BLaER1 treated with 17β-estradiol and CSF1 and Interleukin-3, amounts not matched to agents 10 nM and 100 nM (cell line): ENCODE data around the gene RPRD1B.
A peak's percentile ranks its signal among the peaks of the same experiment; 100 is the strongest.

ENCODE experiments used
- H3K27ac ChIP-seq, 11 experiments: shearing (Covaris generic); formaldehyde crosslinking; 2 replicates each; pipeline ENCODE4 v1.8.1; 2022
- H3K27me3 ChIP-seq, 11 experiments: shearing (Covaris generic); formaldehyde crosslinking; 2 replicates each; pipeline ENCODE4 v1.8.1; 2022
- H3K36me3 ChIP-seq, 11 experiments: shearing (Covaris generic); formaldehyde crosslinking; 2 replicates each; pipeline ENCODE4 v1.8.1; 2022
- H3K4me1 ChIP-seq, 10 experiments: shearing (Covaris generic); formaldehyde crosslinking; 2 replicates each; pipeline ENCODE4 v1.8.1; 2022
- H3K4me2 ChIP-seq, 11 experiments: shearing (Covaris generic); formaldehyde crosslinking; 2 replicates each; pipeline ENCODE4 v1.8.1; 2022
- H3K4me3 ChIP-seq, 10 experiments: shearing (Covaris generic); formaldehyde crosslinking; 2 replicates each; pipeline ENCODE4 v1.8.1; 2022
- H3K9ac ChIP-seq, 11 experiments: shearing (Covaris generic); formaldehyde crosslinking; 2 replicates each; pipeline ENCODE4 v1.8.1; 2022
- H3K9me3 ChIP-seq, 11 experiments: shearing (Covaris generic); formaldehyde crosslinking; replicated peaks in 1 of 11; 2 replicates each; pipeline ENCODE4 v1.8.1; 2022
- H4K20me1 ChIP-seq, 11 experiments: shearing (Covaris generic); formaldehyde crosslinking; 2 replicates each; pipeline ENCODE4 v1.8.1; 2022
- Cebpa-rat ChIP-seq, 11 experiments: shearing (Covaris generic); IDR thresholded peaks; 2 replicates each; pipeline ENCODE4 v1.8.1; 2022

Gene RPRD1B

DNA sequence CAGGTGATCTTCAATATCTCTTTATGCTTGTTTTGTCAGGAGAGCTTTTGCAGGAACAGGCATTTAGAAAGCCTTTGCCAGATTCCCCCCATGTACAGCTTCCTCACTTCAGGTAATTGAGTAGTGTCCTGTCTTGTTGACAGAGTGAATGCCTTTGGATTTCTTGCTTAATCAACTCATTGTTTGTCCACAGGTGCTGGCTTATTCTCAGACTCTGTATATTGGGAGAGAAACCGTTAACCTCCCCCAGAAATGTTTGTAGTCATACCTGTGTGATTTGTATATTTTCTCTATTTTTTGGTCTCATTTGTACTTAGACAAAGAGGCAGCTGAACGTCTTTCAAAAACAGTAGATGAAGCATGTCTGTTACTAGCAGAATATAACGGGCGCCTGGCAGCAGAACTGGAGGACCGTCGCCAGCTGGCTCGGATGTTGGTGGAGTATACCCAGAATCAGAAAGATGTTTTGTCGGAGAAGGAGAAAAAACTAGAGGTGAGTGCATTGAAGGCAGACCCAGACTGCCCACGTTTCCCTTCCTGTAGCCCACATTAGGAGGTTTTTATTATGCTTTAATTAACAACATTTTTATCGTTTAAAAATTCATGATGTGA, 32.3 kb downstream of the RPRD1B start:
- no peak overlapping the region for H3K9ac ChIP-seq
- H3K4me3 ChIP-seq: no peak overlapping the region
- no peak for TF ChIP-seq Cebpa-rat (IDR thresholded peaks at IDR 0.05)
- peaks cover 0 to 16% (median 8%) of the 10 kb centered on the region in 11 experiments; a peak in 12 of 22 replicates for H3K9me3 ChIP-seq
- H3K27me3 ChIP-seq: no peaks in the 10 kb centered on the region
- H3K36me3 ChIP-seq: peaks cover 99 to 100% (median 100%) of the 10 kb centered on the region in 11 experiments
- no peak overlapping the region for H3K27ac ChIP-seq
- H3K4me1 ChIP-seq: peaks cover 0 to 11% (median 0%) of the 10 kb centered on the region in 10 experiments; a peak in 6 of 20 replicates
- peaks cover 0 to 9% (median 0%) of the 10 kb centered on the region in 11 experiments; a peak in 1 of 22 replicates for H4K20me1 ChIP-seq
- peak overlapping the region in 1 of 11 experiments; percentile 25; a peak in 1 of 22 replicates for H3K4me2 ChIP-seq

DNA sequence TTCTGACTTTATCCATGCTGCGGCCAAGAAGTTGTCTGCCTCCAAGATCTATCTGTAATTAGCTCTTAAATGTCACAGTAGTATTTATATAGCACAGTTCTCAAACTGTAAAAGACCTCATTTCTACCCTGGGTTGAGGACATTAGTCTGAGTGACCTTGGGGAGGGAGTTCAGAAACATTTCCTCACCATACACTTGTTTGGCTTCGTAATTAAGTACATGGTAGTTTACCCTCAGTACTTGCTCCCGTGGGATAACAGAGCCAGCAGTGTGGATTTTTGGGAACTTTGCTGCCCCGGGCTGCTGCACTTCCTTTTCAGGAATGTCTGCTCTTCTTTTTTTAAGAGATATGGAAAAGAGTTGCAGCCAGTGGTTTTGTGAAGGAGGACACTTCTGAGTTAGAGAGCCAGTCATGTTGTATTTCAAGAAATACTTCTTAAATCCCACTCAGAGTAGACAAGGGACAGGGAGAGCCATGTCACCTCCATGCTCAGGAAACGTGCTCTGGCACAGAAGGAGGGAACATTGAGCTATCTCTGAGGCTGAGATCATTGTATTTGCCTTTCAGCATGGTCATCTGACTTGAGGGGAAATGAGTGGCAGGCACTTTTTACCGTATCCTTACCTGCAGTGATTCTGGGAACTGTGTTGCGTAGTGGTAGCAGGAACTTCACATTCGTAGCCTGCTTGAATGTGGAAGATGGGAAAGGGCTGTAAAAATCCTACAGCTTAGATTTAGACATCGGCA, 33.6 kb downstream of the RPRD1B start:
- peaks cover 99 to 100% (median 100%) of the 10 kb centered on the region in 11 experiments for H3K36me3 ChIP-seq
- H3K27me3 ChIP-seq: no peaks in the 10 kb centered on the region
- TF ChIP-seq Cebpa-rat (IDR thresholded peaks at IDR 0.05): no peak
- H3K9me3 ChIP-seq: peaks cover 4 to 26% (median 14%) of the 10 kb centered on the region in 11 experiments; a peak in 14 of 22 replicates
- no peak overlapping the region for H3K4me2 ChIP-seq
- peaks cover 0 to 11% (median 0%) of the 10 kb centered on the region in 10 experiments; a peak in 6 of 20 replicates for H3K4me1 ChIP-seq
- no peak overlapping the region for H3K9ac ChIP-seq
- H3K4me3 ChIP-seq: no peak overlapping the region
- no peak overlapping the region for H3K27ac ChIP-seq
- H4K20me1 ChIP-seq: peaks cover 0 to 7% (median 0%) of the 10 kb centered on the region in 11 experiments; a peak in 1 of 22 replicates

DNA sequence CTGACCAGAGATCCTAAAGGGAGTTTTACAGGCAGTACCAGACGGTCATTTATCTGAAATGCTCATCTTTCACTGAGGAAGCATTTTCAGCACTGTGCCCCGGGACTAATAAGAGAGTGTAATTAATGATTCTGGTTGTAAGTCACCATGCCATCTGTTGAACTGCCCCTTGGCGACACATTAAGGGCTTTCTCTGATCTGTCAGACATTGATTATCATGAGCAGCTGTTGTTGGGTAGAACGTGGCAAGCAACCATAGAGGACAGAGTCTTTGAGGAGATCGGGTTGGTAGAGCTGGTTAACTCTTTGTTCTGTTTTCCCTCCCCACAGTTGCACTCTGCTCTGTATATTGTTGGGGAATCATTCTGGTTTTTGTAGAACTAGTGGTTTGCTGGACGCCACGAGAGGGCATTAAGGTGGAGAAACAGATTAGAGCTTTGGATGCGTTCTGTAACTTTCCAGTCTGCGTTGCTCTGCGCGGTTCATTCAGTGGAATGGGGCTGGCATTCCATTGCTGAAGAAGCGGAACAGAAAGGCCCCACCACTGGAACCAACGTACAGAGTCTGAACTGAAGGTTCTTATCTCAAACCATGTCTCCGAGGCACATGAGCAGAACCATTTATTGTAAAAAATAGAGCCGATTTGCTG, 34.3 kb downstream of the RPRD1B start:
- peaks cover 99 to 100% (median 100%) of the 10 kb centered on the region in 11 experiments for H3K36me3 ChIP-seq
- no peak overlapping the region for H3K9ac ChIP-seq
- H3K27me3 ChIP-seq: no peaks in the 10 kb centered on the region

DNA sequence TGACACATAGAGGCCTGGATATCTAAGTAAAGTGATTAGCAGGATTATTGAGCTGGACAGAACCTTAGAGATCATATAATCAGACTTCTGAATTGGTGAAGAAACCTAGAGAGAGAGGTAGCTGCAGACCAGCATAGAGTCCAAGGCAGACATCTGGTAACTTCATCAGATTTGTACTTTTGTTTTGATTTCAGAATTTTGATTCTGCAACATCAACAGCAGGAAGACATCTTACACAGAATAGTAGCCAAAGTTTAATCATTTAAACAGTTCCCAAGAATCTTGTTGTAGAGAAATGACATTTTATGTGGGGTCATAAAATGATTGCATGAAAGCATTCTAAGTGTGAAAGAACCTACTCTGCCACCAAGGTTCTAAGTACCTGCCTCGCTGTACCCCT, 39.4 kb downstream of the RPRD1B start:
- Histone ChIP-seq H3K27me3 (no peaks in the 10 kb centered on the region), H3K36me3 (peaks cover 75 to 97% (median 93%) of the 10 kb centered on the region in 11 experiments), H3K4me3 (no peak overlapping the region), H4K20me1 (peaks cover 0 to 27% (median 9%) of the 10 kb centered on the region in 11 experiments; a peak in 11 of 22 replicates), H3K9me3 (peaks cover 0 to 19% (median 9%) of the 10 kb centered on the region in 11 experiments; a peak in 9 of 22 replicates), H3K27ac (no peak overlapping the region), H3K9ac (no peak overlapping the region), H3K4me2 (no peak overlapping the region), H3K4me1 (peaks cover 0 to 10% (median 7%) of the 10 kb centered on the region in 10 experiments; a peak in 9 of 20 replicates)
- no peak for TF ChIP-seq Cebpa-rat (IDR thresholded peaks at IDR 0.05)

More for the DNA sequence above, 34.3 kb downstream of the RPRD1B start:
- Histone ChIP-seq H3K4me1 (peaks cover 0 to 11% (median 0%) of the 10 kb centered on the region in 10 experiments; a peak in 6 of 20 replicates), H3K27ac (no peak overlapping the region), H3K9me3 (peaks cover 4 to 26% (median 15%) of the 10 kb centered on the region in 11 experiments; a peak in 14 of 22 replicates), H4K20me1 (peaks cover 0 to 8% (median 0%) of the 10 kb centered on the region in 11 experiments; a peak in 1 of 22 replicates), H3K4me3 (no peak overlapping the region), H3K4me2 (no peak overlapping the region)
- no peak for TF ChIP-seq Cebpa-rat (IDR thresholded peaks at IDR 0.05)

DNA sequence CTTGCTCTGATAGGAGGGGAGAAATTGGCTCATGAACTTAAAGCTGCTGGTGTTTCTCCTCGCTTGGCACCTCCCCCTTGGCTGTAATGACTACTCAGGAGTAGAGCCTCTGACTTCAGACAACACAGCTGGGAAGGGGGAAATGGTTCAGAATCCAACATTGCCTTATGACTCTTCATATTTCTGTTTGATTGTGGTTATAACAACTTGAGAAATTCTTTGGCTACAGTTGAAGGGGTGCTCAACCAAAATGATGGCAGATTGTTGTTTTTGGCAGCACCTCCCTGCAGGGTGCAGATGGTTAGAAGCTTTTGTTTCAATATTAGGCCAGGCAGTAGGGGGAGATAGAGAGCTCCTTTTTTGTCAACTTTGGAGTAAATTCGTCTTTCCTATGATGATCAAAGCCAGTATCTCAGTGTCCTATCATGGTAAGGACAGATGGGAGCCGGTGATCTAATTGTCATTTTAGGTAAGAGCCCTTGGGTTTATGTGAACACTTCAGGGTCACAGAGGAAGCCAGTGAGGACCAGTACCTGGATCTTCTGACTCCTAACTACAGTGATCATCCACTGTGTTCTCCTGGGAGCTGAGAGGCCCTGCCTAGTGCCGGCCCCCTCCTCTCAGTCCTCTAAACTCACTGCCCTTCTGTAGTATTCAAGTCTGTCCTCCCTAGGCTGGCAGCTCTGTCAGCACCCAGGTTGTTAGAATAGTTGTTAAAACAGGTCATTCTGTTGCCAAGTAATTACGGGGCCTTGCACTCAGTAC, 39.9 kb downstream of the RPRD1B start:
- Histone ChIP-seq H4K20me1 (peaks cover 0 to 27% (median 9%) of the 10 kb centered on the region in 11 experiments; a peak in 11 of 22 replicates), H3K4me3 (no peak overlapping the region), H3K9ac (no peak overlapping the region), H3K4me1 (peaks cover 0 to 10% (median 7%) of the 10 kb centered on the region in 10 experiments; a peak in 9 of 20 replicates), H3K27me3 (no peaks in the 10 kb centered on the region), H3K9me3 (peaks cover 0 to 21% (median 11%) of the 10 kb centered on the region in 11 experiments; a peak in 12 of 22 replicates), H3K4me2 (no peak overlapping the region), H3K36me3 (peaks cover 75 to 97% (median 93%) of the 10 kb centered on the region in 11 experiments), H3K27ac (no peak overlapping the region)
- no peak for TF ChIP-seq Cebpa-rat (IDR thresholded peaks at IDR 0.05)

DNA sequence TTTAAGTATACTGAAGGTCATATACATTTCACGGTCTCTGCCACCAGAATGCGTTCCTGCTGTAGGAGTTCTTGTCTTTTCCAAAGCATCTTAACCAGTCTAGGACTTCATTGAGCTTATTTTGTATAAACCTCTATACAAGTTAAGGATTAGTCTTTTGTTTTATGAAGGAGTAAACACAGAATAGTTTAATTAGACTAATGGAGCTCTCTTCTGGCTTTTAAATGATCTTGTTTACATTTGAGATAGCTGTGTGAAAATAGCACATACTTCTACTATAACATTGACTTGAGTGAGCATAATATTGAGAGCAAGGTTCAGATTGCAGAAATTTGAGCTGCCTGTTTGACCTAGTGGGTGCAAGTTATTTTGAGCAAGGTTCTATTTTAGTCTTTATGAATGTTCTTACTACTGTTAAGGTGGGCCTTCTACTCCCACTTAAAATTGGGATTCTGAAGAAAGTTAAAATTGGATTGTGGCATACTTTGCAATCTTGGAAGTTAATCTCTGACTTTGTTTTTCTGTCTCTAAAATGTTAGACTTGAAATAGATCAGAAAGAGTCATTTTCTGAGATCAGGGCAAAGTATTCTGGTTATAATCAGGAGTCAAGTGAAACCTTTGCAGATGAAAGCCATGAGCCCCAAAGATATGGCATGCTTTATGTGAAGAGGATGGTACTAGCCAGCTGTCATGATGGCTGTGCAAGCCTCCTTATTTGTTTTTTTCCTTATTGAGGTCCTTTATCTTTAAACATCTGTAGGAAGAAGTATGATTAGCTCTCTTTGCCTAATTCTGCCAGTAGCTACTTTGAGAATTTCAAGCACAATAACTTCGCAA, 41.8 kb downstream of the RPRD1B start:
- Histone ChIP-seq H3K9me3 (peaks cover 15 to 35% (median 28%) of the 10 kb centered on the region in 11 experiments), H3K36me3 (peaks cover 75 to 97% (median 93%) of the 10 kb centered on the region in 11 experiments), H4K20me1 (peaks cover 0 to 34% (median 9%) of the 10 kb centered on the region in 11 experiments; a peak in 11 of 22 replicates), H3K9ac (no peak overlapping the region), H3K4me1 (peaks cover 0 to 10% (median 7%) of the 10 kb centered on the region in 10 experiments; a peak in 9 of 20 replicates), H3K27ac (no peak overlapping the region), H3K4me2 (no peak overlapping the region), H3K4me3 (no peak overlapping the region), H3K27me3 (no peaks in the 10 kb centered on the region)
- TF ChIP-seq Cebpa-rat (IDR thresholded peaks at IDR 0.05): no peak

DNA sequence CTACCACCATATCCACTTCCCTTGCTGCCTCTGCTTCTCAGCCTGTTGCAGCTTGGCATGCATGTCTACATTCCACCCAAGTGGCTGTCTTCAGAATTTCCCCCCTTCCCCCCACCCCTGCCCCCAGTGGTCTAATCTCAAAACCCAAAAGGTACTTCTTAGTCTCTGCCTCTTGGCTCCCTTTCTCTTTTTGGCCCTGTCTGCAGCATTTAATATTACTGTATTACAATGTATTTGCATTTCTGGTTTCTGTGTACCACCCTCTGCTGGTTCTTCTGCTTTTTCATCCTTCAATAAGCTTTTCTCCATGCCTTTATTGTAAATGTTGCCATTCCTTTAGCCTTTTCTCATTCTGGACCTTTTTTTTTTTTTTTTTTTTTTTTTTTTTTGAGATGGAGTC, 43.0 kb downstream of the RPRD1B start:
- Histone ChIP-seq H3K27me3 (no peaks in the 10 kb centered on the region), H3K4me3 (no peak overlapping the region), H3K27ac (no peak overlapping the region), H4K20me1 (peaks cover 0 to 46% (median 10%) of the 10 kb centered on the region in 11 experiments; a peak in 11 of 22 replicates), H3K4me2 (no peak overlapping the region), H3K9ac (no peak overlapping the region), H3K4me1 (peaks cover 0 to 10% (median 7%) of the 10 kb centered on the region in 10 experiments; a peak in 9 of 20 replicates), H3K9me3 (peaks cover 20 to 34% (median 25%) of the 10 kb centered on the region in 11 experiments), H3K36me3 (peaks cover 73 to 97% (median 93%) of the 10 kb centered on the region in 11 experiments)
- TF ChIP-seq Cebpa-rat (IDR thresholded peaks at IDR 0.05): no peak
